ENCODE results near the gene JUNB.
"Not testable (repeated sequence)": the region's sequence is repeated elsewhere in the genome, so short reads cannot be mapped to it uniquely, and the experiment has no call there.

JUNB gene

DNA sequence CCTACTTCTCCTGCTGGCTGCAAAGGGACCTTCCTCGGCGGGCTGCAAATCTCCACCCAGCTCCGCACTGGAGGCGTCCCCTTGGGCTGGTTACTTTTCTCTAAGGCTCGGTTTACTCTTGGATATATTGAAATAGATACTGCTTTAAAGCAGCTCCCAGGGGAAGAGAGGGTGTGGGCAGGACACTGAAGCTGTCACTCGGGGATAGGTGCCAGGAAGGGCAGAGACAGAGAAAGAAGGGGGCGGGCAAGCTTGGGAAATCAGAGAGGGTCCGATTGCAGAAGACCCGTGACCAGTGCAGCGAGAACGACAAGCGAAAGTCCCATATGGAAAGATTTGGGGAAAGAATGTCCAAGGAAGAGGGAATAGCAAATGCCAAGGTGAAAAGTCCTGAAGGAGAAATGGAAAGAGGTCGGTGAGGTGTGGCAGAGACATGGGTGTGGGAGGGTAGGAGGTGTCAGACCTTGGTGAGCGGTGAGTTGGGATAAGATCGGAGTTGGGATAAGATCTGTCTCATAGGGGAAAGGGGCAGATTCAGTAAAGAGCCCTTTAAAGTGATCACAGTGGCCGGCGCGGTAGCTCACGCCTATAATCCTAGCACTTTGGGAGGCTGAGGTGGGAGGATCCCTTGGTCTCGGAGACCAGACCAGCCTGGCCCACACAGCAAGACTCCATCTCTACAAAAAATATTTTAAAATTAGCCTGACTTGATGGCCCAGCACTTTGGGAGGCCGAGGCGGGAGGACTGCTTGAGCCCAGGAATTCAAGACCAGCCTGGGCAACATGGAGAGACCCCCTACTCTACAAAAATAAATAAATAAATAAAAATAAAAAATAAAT, 11.2 kb downstream of the JUNB start:
- no peak for FAIRE-seq
- DNase-seq (ENCODE audit: insufficient read length, low spot score), result no peak

DNA sequence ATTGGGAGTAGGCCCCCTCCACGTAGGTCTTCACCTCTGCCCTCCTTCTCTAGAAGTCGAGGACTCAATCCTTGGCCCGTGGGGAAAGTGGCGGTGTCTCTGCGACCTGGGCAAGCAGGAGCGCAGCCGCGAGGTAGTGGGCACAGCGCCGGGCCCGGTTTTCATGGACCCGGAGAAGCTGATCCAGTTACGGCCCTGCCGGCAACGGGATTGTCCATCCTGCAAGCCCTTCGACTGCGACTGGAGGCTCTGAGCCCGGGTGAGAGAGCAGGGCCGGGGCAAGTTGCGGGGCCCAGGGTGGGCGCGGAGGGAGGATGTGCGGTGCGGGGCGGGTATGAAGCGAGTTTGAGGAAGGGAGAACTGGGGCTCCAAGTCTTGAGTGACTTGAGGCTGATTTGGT, 12.8 kb downstream of the JUNB start:
- FAIRE-seq (no peak), DNase-seq (ENCODE audit: insufficient read length, low spot score) (no peak)

GRCh38 chr19:12806242-12807081, 15.2 kb downstream of the JUNB start, which contains the start of gene RNASEH2A:
Gene RNASEH2A (plus strand): TSS chr19:12806584. CDS start chr19:12806674, 90 bp downstream.
- DNase-seq (ENCODE audit: insufficient read length, low spot score) (peak; percentile 95), FAIRE-seq (peak; percentile 97)

DNA sequence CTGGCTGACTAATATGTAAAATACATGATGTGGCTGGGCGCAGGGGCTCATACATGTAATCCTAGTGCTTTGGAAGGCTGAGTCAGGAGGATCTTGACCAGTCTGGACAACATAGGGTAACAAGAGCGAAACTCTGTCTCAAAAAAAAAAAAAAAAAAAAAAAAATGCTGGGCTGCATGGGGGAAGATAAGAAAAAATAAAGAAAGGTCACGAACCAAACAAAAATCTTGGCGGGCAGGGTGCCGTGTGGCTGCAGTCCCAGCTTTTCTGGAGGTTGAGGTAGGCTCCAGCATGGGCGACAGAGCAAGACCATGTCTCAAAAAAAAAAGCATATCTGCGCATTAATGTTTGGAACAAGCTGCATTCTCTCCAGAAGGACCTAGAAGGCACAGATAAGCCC, 23.8 kb downstream of the JUNB start:
- DNase-seq (ENCODE audit: insufficient read length, low spot score) (no peak), FAIRE-seq (no peak)

DNA sequence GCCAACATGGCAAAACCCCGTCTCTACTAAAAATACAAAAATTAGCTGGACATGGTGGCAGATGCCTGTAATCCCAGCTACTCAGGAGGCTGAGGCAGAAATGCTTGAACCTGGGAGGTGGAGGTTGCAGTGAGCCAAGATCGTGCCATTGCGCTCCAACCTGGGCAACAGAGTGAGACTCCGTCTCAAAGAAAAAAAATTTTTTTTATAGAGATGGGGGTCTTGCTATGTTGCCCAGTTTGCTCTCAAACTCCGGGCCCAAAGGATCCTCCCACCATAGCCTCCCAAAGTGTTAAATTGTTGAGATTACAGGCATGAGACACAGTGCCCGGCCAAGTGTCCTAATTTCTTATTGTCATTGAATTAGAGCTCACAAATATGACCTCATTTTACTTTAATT, 25.9 kb downstream of the JUNB start:
- DNase-seq (ENCODE audit: insufficient read length, low spot score); FAIRE-seq: not testable (repeated sequence)

- not testable (repeated sequence) for FAIRE-seq
Measured at GRCh38 chr19:12817810-12818209, 26.5 kb downstream of the JUNB start.

GRCh38 chr19:12821761-12822160, 30.5 kb downstream of the JUNB start:
- DNase-seq (ENCODE audit: insufficient read length, low spot score), result no peak
- FAIRE-seq, result no peak

More at GRCh38 chr19:12817810-12818209, 26.5 kb downstream of the JUNB start:
- DNase-seq (ENCODE audit: insufficient read length, low spot score), result not testable (repeated sequence)

DNA sequence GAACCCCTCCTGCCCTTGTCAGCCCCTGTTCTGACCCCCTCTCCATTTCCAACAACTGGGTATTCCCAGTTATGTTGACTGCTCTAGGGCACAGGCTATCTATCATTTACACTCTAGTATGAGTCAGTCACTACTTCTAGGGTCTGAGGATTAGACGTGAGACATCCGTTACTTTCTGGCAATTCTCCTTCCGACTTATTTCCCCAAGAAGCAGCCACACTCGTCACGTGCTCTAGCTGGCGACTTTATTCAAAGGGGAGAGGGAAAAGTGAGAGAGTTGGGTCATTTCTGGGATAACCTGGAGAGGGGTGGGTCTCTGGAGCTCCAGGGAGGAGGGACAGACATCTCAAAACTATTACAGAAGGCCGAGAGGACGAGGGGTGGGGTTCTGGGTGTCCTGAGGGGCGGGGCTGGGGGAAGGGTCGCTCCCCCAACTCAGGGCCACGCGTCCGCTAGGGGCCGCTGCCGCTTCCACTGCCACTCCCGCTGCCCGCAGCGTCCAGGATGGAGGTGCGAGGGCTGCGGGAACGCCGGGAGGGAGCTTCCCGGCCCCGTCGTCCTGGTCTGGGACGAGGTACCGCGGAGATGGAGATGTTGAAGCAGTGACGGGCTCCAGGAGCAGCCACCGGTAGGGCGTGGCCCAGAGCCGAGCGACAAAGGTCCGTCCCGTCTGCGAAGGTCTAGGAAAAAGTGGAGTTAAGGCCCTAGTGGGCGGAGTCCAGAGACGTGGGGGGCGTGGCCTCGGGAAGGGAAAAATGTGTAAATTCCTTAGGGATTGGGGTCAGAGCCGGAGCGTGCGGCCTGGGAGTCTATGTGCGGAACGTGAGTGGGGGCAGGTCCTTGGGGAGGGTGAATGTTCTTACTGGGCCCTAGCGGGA, 34.2 kb downstream of the JUNB start:
- no peak for FAIRE-seq
- DNase-seq (ENCODE audit: insufficient read length, low spot score), result no peak

DNA sequence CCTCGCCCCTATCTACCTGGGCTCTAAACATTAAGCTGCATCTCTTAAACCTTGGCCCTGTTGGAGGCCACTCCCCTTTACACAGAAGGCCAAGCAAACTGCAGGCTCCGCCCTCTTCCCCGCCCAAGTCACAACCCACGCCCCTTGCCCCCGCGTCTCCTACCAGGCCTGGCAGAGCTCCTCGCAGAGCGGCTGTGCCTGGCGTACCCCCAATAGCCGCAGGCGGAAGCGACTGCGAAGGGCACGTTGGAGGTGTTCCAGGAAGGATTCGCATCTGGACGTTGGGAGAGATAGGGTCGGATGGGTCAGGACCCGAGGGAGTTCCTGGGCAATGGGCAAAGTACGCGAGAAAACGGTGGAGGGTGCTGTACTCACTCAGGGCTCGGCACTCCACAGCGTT, 37.2 kb downstream of the JUNB start:
- FAIRE-seq (no peak), DNase-seq (ENCODE audit: insufficient read length, low spot score) (no peak)

GRCh38 chr19:12833418-12833737, 42.1 kb downstream of the JUNB start:
- FAIRE-seq (no peak), DNase-seq (ENCODE audit: insufficient read length, low spot score) (no peak)

GRCh38 chr19:12833738-12834565, 42.7 kb downstream of the JUNB start:
- FAIRE-seq (no peak), DNase-seq (ENCODE audit: insufficient read length, low spot score) (peak; percentile 55)

DNA sequence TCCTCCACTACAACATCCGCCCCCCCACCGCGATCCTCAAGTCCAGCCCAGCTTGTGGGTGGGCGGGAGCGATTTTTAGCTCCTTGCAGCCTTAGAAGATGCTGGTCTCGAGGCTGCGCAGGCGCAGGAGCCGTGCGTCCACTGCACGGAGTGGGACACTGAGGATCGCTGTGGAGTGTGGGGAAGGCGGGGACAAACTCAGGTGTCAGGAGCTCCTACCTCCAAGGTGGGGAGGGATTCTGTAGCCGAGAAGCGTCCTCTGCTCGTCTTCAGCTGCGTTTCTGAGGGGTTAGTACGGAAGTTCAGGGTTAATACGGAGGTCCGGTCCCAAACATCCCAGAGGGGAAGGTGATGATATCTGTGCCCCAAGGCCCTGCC, 43.3 kb downstream of the JUNB start, which contains the start of gene RTBDN:
TSS of gene RTBDN (minus strand) at position 14 of the 378 bp plus-strand sequence. CDS start 4,600 bp downstream, outside the sequence.
- DNase-seq (ENCODE audit: insufficient read length, low spot score) (no peak), FAIRE-seq (peak; percentile 57)

- DNase-seq (ENCODE audit: insufficient read length, low spot score) (no peak), FAIRE-seq (no peak)
Measured at GRCh38 chr19:12834976-12835757, 43.9 kb downstream of the JUNB start.

DNA sequence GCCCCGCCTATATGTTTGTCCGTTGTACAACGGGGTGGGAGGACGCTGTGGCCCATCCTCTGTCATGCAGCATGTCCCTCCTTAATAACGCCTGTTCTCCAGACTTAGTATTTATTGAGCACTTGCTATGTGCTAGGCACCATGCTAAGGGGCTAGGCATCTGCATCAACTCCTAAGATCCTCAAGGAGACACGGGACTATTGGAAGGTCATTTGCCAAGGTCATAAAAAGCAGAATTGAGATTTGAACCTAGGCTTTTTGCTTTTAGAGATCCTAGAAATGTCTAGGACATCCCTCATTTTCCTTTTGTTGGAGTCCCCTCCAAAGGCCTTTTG, 45.2 kb downstream of the JUNB start:
- DNase-seq (ENCODE audit: insufficient read length, low spot score) (no peak), FAIRE-seq (no peak)

DNA sequence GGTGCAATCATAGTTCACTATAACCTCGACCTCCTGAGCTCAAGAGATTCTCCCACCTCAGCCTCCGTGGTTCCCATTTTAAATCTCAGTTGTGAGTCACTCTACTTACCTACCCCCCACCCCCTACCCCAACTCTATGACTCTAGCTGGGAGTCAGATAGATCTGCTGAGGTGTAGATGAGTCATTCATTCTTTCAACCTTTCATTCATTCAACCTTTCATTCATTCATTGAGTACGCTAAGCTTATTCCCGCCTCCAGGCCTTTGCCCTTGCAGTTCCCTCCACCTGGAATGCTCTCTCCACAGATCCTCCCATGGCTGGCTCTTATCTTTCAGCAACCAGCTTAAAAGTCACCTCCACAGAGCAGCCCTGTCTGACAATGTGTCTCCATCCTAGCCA, 45.9 kb downstream of the JUNB start:
- DNase-seq (ENCODE audit: insufficient read length, low spot score), result no peak
- no peak for FAIRE-seq

DNA sequence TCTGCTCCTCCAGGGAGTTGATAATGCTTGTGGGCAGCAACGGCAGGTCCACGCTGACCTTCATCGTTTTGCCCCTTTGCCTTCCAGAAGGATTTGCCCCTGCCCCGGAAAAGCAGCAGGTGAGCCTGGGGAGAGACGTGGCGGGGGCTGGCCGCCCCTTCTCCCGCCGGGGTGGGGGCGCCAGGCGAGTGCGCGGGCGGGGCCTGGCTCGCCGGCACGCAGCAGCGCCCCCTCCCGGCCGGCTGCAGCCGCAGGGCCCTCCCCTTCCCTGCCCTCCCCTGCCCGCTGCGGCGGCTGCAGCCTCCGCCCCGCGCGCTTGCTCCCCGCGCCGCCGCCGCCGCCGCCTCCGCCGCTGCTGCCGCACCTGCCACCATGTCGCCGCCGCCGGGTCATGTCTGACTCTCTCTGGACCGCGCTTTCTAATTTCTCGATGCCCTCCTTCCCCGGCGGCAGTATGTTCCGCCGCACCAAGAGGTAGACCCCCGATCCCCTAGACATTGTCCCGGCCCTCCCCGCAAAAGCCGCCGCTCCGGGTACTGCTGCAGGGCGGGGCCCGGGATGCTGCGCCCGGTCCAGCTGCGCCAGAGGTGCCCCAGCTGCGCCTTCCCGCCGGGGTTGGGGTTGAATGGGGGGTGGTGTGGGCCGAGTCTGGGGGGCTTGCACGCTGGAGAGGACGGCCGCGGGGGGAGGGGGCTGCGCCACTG, 47.0 kb downstream of the JUNB start, which contains the start of gene MAST1:
TSS of gene MAST1 (plus strand) at position 334 of the 704 bp plus-strand sequence. CDS start at position 392, 58 bp downstream.
- DNase-seq (ENCODE audit: insufficient read length, low spot score) (peak; percentile 76), FAIRE-seq (no peak)

DNA sequence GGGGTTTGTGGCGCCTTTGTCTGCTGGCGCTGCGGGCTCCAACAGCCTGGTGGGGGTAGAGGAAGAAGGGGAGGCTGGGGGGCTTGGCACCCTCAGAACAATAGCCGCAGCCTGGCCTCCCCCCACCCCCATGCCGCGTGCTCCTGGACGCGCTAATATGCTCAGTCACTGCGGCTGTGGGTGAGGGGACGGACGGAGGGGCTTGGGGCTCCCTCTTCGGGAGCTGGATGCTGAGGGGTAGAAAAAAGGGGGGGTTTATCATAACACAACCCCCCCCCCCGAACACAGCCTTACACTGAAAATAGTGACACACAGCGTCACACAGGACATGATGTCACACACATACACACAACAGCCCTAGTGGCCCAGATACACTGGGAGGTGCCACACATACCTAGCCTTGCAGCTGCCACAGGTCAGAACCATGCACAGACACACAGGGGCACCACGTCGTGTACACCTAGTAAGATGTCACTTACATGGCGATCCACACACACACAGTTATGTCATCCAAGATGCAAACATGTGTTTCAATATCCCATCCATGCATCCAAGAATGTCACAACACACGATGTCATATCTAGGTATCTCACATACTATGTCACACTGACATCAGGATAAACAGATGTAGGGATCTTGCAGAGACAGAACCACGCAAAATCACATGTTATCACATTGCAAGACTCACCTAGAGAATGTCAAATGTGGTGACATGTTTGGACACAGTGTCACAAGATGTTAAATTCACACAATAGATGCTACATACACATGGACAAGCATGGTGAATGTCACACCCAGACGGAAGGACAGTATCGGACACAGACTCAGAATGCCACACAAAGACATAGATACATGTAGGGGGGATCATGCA, 47.8 kb downstream of the JUNB start:
- no peak for DNase-seq (ENCODE audit: insufficient read length, low spot score)
- peak; percentile 62 for FAIRE-seq

All from HTR-8/SVneo (cell line).